HG02852 (cell line): ENCODE results near the gene TMEM272.

Experiments
- ATAC-seq: cut with Tn5 transposase; IDR thresholded peaks from one replicate; pipeline ENCODE4 v1.9.1; 2021; ENCODE audit warnings: mild to moderate bottlenecking, moderate library complexity; ENCODE audit not compliant: unreplicated experiment

Gene TMEM272, protein sequence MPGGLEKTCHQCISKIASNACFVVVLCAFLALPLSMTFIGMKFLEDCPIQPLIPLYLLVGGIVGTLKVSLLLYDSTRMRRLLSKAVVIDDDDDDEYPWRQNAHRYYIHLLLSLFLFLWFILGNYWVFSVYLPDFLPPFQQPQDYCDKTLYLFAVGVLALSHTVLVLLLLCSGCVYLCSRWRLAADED

DNA sequence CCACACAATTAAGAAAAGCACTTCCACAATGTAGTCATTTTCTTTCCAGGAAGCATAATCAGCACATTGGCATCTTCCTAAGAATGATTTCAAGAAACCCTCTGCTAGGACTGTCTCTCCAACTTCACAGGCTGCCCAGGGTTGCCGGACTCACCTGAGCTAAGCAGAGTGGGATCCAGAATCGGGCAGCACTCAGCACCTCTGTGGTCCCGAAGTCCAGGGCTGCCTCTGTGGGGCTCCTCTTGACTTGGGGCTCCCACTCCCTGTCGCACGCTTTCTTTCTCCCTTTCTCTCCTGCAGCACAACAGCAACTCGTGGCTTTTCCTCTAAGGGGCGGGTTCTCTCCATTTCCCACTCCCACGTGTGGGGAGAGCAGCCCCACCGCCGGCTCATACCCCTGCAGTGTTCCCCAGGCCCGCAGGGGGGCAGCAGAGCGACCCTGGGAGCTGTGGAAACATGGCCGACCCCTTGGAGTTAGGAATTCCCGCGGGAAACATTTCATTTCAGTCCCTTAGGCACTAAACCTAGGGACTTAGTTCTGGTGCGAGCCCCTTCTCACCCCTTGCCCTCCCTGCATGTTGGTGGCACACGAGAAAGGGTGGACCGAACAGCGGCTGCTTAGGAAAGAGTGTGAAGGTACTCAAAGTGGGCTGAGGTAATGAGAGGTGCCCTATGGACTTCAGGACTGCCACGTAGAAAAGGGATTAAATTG lies at the start of gene TMEM272:
Gene TMEM272, minus strand, starts transcription at position 316 of the 712 bp plus-strand sequence. CDS start 6,647 bp downstream, outside the sequence.
- ATAC-seq: peak; percentile 53

DNA sequence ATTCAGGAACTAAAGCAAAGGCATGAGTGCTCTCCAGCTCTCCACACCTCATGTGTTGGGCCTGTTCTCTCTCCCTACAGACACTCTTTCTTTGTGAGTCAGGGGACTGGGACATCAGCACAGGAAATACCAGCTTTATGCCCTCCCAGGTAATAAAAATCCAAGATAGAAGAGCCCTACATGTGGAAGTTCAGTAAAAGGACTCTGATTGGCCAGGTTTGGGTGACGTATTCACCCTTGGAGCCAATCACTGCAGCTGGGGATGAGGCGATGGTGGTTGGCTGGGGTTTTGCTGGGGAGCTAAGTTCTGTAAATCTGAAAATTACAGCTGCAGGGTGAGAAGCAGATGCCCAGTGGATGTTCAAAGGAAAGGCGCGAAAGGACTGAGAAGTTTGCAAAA lies 49.3 kb upstream of the TMEM272 start:
- ATAC-seq: no peak

DNA sequence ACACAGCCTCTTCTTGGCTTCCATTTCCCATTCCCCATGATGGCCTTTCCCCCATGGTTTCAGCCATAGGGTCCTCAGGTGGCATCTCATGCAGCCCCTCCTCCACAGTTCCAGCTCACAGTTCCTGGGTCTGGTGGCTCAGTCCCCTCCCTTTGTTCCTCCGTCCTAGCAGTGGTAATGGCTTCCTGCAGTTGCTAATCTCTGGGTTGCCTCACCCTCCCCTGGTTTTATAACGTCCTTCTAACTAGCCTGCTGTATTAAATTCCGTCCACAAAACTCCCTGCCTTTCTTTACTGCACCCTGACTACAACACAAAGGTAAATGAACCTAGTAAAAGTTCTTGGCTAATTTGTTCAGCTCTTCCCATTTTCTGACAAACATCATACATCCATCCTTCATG lies 47.7 kb upstream of the TMEM272 start:
- ATAC-seq: no peak

DNA sequence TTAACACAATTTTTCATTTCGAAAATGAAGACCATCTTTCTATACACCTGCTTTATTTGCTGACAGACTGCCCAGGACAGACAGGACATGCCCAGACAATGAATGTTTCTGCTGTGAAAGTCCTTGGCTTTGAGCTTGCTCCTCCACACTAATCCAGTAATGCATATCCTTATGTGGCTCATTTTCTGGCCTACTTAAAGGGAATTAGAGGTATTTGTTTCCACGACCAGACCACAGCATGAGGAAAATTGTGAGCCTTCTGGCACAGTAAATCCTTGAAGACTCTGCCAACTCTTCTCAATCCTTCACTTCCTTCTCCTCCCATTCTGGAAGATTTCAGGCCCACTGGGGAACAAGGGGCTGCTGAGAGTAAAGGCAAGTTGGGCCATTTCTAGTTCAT lies 42.5 kb upstream of the TMEM272 start:
- ATAC-seq: no peak

DNA sequence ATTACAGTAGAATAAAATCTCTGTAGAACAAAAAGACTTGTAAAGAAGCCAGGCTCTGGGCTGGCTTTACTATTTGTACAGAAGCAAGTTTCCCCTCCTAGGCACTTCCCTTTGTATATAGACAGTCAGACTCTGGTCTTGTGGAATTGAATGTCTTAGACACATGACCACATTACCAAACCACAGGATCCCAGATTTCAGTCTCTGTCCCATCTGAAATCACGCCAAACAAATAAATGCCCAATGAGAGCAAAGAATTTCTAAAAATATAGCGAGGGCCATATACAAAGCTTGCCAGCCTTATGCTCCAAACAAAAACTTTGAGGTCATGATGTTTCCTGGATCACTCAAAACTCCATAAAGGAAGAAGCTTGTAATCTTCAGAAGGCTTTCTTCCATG lies 40.7 kb upstream of the TMEM272 start:
- no peak for ATAC-seq

DNA sequence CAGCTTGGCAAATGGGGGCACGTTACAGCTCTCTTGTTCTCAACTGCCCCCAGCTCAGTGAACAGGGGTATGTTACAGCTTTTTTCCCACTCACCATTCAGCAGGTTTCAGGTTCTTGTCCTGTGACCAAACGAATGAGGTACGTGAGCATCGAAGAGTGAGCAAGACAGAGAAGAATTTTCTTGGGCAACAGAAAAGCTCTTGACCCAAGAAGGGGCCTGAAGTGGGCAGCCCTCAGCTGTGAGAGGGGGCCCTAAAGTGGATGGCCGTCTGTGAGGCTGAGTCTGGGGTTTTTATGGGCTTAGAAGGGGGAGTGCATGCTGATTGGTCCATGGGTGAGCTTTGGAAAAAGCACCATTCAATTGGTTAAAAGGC lies 38.2 kb upstream of the TMEM272 start:
- no peak for ATAC-seq

DNA sequence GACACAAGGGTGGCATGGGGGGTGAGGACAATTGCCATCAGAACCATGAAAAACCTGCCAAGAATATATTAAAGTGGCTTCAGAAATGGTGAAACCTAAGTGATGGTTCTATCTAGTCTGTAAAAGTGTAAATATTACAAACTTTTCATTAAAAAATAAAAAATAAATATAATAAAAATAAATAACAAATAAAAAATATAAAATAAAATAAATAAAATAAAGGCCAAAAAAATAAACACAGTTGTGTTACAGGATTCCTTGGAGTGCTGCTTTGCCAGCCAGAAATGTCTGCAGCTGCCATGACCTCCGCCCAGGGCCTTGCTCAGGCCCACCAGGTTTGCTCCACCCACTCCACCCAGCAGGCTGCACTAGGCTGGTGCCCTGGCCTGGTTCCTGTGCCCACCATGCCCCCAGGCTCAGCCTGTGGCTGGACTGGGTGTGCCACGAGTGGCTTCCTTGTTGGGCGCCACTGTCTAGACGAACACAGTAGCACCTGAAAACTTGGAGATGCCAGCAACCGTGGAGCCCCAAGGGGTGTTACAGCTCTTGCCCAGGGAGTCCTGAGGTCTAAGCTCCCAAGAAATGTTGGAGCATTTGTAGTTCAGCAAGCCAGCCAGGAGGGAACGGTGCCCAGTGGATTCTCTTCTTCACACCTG lies 37.7 kb upstream of the TMEM272 start:
- ATAC-seq: no peak

DNA sequence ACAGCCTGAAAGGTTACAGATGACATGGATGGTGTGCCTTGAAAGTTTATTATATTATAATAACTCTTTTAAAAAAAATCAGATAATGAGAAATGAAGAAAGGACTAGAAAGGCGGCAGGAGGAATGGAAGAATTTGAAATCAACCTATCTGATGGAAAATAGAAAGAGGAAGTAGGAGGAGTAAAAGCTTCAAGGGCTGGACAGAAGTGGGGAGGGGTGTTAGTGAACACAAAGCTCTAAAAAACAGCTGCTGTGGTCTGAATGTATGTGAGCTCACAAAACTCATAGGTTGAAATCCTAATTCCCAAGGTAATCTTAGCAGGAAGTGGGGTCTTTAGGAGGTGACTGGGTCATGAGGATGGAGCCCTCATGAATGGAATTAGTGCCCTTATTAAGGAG lies 36.3 kb upstream of the TMEM272 start:
- ATAC-seq: no peak

DNA sequence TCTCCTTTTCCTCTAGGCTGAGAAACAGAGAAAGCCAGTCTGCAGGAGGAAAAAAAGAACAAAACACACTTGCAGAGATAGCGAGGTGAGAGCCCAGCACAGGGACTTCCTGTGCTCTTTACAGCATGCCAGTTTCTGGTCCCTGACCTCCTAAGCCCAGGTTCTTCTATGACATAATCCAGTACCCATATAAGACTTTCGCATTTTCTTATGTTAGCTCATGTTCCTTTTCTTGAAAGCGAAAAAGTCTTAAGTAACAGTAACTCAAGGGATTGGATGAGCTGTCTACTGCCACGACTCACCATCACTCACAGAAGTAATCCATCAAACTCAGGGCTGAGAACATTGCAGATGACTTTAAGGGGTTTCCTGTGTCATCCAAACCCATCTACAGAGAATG lies 34.2 kb upstream of the TMEM272 start:
- no peak for ATAC-seq

DNA sequence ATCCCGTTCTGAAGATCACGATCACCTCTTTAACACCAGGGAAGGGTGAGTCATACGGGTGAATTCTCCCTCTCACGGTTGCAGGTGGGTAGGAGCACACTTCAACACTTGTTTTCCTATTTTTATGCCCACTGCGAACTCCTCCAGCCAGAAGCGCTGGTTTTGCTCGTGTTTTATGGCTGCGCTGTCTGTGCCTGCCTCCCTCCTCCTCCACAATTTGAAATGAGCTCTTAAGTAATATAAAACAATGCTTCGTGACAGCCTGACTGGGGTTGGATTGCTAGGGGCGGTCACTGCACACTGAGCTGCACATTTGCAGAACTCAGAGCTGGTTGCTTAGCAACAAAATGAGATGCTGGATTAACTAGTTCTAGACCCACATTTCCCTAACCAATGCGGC lies 29.7 kb upstream of the TMEM272 start:
- ATAC-seq: no peak

DNA sequence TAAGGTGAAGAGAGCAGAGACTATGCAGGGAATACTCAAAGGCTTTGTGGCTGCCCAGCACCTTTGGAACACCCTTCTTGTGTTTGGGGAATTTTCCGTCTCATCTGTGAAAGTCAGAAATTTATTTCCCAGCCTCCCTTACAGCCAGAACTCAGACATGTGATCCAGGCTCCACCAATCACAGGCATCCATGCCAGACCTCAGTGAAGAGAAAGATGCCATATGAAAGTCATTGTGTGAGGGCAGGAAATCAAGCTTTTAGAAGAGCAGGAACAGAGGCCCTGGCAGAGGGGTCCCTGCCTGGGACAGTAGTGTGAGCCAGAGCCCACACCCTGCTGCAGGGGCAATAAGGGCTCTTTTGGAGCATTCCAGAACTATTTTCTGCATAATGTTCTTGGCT lies 28.9 kb upstream of the TMEM272 start:
- no peak for ATAC-seq

DNA sequence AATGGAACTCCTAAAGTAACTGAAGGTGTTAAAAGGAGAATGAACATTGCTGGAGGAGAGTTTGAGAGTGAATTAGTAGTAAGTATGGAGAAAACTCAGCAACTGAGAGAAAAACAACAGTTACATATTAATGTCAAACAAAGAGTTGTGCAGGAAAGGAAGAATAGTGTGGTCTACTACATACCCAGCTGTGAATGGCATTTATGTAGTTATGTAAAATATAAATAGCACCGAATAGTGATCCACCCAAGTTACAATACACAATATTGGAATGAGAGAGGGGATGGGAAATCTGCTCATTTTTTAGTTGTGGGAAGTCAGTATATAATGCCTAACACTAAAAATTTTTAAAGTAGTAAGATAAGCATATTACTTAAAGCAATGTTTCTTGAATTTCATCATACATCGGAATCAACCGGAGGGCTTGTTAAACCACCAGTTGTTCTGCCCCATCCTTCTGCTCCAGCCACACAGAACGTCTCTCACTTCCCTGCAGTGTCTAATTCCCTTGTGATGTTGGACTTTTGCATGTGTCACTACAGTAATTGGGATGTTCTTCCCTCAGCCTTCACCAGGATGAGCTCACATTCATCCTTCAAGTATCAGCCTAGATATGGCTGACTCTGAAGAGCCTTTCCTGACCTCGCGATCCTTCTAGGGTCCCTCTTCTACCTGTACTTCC lies 28.3 kb upstream of the TMEM272 start:
- no peak for ATAC-seq

DNA sequence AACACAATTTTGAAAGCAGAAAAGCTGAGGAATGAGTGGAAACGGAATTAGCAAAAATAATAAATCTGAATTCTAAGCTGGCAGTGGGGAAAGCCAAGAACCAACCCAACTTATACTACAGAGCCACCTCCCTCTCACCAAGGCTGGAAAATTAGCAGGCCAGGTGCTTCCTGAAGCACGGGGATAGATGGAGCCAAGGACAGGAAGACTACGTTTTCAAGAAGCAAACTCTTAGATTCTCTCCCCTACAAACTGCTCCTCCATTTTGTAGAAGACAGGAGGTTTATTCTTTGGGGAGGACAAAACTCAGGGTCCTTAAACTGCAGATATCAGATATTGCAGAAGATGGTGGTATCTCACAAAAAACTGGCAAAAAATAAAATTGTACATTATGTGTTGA lies 25.6 kb upstream of the TMEM272 start:
- no peak for ATAC-seq

DNA sequence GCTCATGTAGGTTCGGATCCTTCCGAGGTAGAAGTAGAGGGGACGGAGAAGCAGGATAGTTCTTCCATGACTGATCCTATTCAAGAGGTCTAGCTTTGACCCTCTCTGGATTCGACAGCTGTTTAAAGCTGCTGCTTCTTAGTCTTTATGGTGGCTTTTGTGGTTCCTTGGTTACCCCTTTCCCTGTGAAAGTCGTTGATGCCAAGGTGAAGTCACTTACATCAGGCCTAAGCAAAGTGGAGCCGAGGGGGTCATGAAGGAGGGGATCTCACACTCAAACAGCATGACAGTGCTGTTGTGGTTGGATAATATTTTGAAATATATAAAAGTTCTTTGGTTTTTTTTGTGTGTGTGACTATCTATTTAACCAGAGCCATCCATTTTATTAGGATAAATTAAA lies 24.9 kb upstream of the TMEM272 start:
- no peak for ATAC-seq

DNA sequence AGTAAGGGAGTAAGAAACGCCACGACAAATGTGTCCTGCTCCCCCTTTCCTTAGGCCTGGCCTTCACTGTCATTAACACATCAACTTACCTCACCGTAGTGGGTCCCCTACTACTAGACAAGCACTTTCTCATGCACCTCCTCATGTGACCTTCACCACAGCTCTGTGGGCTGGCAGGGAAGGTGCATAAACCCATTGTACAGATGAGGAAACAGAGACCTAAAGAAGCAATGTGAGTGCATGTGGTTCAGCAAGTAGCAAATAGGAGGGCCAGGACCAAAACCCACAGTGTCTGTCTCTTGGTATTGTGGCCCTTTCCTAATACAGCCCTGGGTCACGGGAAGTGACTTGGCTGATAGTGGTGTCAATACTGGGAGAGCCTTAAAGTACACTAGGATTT lies 22.1 kb upstream of the TMEM272 start:
- ATAC-seq: no peak

DNA sequence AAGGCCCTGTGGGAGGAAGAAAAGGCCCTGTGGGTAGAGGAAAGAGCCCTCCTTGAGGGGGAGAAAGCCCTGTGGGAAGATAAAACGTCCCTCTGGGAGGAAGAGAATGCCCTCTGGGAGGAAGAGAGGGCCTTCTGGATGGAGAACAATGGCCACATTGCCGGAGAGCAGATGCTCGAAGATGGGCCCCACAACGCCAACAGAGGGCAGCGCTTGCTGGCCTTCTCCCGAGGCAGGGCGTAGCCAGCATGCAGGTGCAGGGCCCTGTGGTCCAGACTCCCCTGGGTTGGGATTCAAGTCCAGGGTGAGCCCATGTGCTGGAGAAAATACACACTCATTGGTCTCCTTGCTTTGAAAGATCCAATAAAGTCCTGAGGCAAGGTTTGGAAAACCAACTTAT lies 20.9 kb upstream of the TMEM272 start:
- ATAC-seq: no peak

DNA sequence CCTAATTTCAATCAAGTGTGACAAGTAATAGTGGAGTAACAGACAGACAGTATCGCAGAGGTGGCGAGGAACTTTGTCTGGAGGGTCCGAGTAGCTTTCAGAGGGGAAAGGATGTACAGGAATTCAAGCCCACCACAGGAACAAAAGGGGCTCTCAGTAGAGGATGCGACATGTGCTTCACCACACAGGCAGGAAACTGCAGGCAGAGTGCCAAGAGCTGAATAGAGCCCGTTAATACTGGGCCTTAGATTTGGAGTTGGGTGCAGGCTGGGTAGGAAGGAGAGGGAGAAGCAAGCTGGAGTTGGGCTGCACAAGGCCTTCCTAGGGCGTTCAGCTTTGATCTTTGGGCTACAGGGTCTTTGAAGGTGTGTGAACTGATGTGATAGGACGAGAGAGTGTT lies 18.0 kb upstream of the TMEM272 start:
- ATAC-seq: no peak

DNA sequence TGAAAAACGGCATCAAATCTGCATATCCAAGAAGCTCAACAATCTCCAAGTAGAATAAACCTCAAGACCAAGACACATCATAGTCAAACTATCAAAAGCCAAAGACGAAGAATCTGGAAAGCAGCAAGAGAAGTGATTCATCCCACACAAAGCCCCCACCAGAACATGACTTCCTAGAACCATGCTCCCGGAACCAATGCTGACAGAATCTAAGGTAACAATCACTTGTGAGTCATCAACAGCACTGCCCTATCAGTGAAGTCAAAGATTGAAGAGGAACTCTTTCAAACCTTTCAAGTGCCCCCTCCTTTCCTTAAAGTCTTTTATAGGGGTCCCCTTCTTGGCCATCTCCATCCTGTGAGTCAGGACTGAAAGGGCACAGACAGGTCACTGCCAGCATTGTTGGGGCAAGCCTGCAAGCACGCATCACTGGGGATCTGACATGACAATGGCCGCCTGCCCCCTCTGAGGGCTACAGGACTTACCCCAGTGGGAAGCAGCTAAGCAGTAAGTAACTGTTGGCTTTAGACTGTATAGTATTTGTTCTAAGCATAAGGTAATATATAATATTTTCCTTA lies 16.8 kb upstream of the TMEM272 start, which contains the start of gene CCDC70:
Gene CCDC70, plus strand, starts transcription at position 247 of the 578 bp plus-strand sequence. CDS start 3,443 bp downstream, outside the sequence.
- no peak for ATAC-seq

DNA sequence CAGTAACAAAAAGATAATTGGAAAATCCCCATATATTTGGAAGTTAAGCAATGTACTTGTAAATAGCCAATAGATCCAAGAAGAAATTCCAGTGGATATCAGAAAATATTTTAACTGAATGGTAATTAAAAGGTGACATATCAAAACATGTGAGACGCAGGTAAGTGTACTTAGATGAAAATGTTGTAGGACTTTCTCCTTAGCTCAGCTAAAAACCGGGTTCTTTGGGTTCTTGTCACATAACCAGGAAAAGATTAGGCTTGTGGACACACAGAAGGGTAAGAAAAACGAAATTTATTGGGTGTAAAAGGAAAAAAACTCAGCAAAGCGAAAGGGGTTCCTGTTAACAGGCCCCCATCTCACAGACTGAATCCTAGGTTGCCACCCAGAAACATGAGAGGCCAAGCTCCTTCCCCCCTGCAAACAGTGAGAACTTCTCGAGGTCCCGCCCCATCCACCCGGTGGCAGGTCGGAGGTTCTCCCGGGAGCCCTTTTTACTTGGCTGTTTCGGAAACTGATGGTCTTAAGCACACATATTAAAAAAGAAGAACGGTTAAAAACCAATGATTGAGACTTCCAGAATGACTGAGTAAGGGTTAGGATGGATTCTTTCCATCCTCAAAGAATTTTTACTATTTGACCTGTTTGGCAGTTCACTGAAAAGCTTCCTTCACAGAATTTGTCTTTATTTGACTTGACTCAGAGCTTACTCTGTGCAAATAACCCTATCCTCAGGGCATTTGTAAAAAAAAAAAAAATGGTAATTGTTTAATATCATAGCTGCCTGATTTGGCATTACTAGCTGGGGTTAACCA lies 13.7 kb upstream of the TMEM272 start:
- ATAC-seq: no peak

DNA sequence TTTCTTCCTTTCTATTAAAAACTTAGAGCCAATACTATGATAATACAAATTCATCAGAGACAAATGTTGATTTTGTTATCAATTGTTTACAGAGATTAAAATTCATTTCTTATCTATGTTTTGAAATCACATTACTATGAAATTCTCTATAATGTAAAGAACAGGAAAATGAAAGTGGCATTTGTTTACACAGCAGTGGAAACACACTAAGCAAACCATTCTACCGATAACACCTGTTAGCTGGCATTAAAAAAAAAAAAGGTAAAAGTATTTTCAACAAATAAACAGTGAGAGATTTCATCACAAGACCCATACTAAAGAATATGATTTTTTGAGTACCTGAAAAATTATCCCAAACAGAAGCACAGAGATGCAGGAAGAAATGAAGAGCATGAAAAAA lies 12.0 kb upstream of the TMEM272 start:
- ATAC-seq: no peak
